Right lobe of liver (tissue), 4 donors: ENCODE results near the gene ERGIC1.

Source experiments
- CTCF ChIP-seq, 4 donors: fragments of 200-600 bp in 3 of 4; fragments of 450-650 bp in 1 of 4; IDR thresholded peaks; one replicate each; pipeline versions ENCODE4 v1.5.1 to v1.8.0; 2016 to 2022; ENCODE audit warnings: antibody characterized with exemption in 4 of 4, mild to moderate bottlenecking in 2 of 4
- POLR2A ChIP-seq: fragments of 450-650 bp; IDR thresholded peaks from one replicate; pipeline ENCODE4 v1.6.1; 2017; ENCODE audit warnings: antibody characterized with exemption, mild to moderate bottlenecking
- donor health status: DM: no; HTN: no; CAD: no.
- donor health status: DM: no; HTN: no; CAD: no.
- donor health status: DM: no; HTN: yes; CAD: no.

DNA sequence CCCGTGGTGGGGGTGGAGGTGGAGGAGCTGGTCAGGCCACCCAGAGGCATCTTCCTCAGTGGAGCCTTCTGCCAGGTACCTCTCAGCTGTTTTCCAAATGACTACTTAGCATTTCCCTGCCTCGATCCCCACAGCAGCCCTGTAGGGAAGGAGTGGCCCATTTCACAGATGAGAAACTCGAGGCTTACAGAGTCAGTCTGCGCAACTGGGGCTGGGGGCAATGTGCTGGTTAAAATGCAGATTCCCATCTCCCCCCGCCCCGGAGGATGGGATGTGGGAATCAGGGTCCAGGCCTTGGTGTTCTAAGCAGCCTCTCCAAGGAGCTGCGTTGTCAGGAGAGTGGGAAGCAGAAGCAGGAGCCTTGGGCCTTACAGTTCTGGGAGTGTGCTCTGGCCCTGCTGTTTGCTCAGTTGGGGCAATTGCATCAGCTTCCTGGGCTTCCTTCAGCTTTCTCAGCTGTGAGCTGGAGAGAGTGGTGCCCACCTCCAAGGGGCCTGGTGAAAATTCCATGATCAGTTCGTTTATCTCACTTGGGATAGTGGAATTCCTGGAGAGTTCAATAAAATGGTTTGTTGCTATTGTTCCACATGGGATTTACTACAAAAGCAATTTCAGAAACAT, 19.4 kb downstream of the ERGIC1 start:
- TF ChIP-seq POLR2A (peak; percentile 18), CTCF (IDR thresholded peaks at IDR 0.05) (no peak)
